Nephron (organoid): ENCODE measurements around the gene MDC1.

Source experiments
- H3K27ac Mint-ChIP-seq, 3 experiments: 2 replicates each; pipeline ENCODE4 v1.8.0; 2020; ENCODE audit warnings: mixed read lengths in 3 of 3, mild to moderate bottlenecking in 2 of 3, moderate library complexity in 1 of 3
- H3K27me3 Mint-ChIP-seq: 2 replicates; pipeline ENCODE4 v1.8.0; 2021; ENCODE audit warnings: low read depth, mild to moderate bottlenecking, moderate library complexity, mixed read lengths
- H3K36me3 Mint-ChIP-seq: 2 replicates; pipeline ENCODE4 v1.8.0; 2020; ENCODE audit warnings: low read depth, mixed read lengths
- H3K4me1 Mint-ChIP-seq: 2 replicates; pipeline ENCODE4 v1.8.0; 2020; ENCODE audit warnings: mixed read lengths
- H3K4me3 Mint-ChIP-seq, 3 experiments: 2 replicates each; pipeline ENCODE4 v1.8.0; 2020; ENCODE audit warnings: mild to moderate bottlenecking in 3 of 3, mixed read lengths in 3 of 3, moderate library complexity in 2 of 3
- H3K9me3 Mint-ChIP-seq: 2 replicates; pipeline ENCODE4 v1.8.0; 2020; ENCODE audit warnings: mixed read lengths
- TF ChIP-seq, protein P1 (sequence below), 3 experiments: fragments of 200-600 bp; sonication (generic); IDR thresholded peaks; one replicate each; pipeline ENCODE4 v1.5.0; 2021; ENCODE audit warnings: antibody characterized with exemption in 3 of 3; ENCODE audit not compliant: unreplicated experiment in 3 of 3

MDC1 gene

DNA sequence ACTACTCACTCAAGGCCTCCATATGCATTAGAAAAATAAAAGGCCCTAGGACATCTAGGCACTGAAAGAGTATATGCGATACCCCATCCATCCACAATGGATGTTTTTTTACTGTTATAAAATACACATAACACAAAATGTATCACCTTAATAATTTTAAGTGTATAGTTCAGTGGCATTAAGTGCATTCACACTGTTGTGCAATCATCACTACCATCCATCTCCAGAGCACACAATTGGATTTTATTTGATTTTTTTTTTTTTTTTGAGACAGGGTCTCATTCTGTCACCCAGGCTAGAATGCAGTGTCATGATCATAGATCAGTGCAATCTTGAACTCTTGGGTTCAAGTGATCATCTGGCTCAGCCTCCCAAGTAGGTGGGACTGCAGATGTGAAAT is 2.8 kb downstream of the MDC1 start:
- Mint-ChIP-seq H3K27ac (no peak overlapping the region), H3K36me3 (peaks cover 52% of the 10 kb centered on the region), H3K27me3 (no peaks in the 10 kb centered on the region), H3K4me3 (no peak overlapping the region), H3K9me3 (no peaks in the 10 kb centered on the region), H3K4me1 (peaks cover 26% of the 10 kb centered on the region)
- TF ChIP-seq, protein P1, sequence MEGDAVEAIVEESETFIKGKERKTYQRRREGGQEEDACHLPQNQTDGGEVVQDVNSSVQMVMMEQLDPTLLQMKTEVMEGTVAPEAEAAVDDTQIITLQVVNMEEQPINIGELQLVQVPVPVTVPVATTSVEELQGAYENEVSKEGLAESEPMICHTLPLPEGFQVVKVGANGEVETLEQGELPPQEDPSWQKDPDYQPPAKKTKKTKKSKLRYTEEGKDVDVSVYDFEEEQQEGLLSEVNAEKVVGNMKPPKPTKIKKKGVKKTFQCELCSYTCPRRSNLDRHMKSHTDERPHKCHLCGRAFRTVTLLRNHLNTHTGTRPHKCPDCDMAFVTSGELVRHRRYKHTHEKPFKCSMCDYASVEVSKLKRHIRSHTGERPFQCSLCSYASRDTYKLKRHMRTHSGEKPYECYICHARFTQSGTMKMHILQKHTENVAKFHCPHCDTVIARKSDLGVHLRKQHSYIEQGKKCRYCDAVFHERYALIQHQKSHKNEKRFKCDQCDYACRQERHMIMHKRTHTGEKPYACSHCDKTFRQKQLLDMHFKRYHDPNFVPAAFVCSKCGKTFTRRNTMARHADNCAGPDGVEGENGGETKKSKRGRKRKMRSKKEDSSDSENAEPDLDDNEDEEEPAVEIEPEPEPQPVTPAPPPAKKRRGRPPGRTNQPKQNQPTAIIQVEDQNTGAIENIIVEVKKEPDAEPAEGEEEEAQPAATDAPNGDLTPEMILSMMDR (IDR thresholded peaks at IDR 0.05; ENCODE audit: unreplicated experiment in 3 of 3), result no peak

DNA sequence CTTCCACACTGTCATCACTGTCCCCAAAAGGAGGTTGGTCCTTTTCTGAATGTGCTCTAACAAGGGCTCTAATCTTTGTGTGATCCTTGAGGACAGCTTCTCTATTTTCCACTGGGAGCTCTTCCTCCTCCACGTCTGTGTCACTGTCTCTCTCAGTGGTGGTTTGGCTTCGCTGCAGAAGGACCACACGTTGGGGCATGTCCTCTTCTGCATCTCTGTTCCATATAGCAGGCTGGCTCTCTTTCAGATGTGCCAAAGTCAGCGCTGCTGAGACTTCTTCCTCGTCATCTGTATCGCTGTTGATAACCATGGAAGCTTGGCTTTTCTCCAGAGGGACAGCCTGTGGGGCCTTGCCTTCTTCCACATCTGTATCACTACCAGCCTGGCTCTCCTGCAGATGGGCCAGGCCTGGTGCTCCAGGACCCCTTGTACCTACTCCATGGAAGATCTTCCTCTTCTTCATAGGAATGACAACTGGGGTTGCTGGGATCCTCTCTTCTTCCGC is 4.6 kb downstream of the MDC1 start:
- Mint-ChIP-seq H3K36me3 (peaks cover 61% of the 10 kb centered on the region), H3K4me3 (no peak overlapping the region), H3K4me1 (peaks cover 19% of the 10 kb centered on the region), H3K27me3 (no peaks in the 10 kb centered on the region), H3K27ac (no peak overlapping the region), H3K9me3 (no peaks in the 10 kb centered on the region)
- TF ChIP-seq, protein P1 (IDR thresholded peaks at IDR 0.05; ENCODE audit: unreplicated experiment in 3 of 3), result no peak

DNA sequence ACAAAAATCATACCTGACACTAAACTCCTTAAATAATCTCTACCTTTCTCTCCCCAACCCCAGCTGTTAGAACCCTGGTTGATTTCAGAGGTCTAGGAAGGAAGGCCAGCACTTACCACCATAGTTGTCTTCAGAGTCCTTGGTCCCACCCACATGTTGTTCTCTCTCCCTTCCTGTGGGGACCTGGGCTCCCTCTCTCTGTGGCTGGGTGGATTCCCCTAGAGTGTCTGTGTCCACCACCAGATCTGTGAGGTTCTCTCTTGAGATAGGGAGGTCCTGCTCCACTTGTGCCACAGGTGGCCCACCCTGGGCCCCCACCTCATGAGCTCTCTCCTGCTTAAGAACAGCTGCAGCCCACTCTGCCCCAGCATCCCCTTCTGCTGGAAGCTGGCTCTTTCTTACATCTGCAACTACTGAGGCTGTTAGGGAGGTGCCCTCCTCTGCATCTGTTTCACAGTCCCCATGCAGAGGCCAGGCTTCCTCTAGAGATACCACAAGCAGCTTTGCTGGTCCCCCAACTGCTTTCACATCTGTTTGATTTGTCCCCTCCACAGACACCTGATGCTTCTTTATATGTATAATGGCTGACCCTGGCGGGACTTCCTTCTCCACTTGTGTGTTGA is 5.2 kb downstream of the MDC1 start:
- Mint-ChIP-seq H3K4me1 (peaks cover 13% of the 10 kb centered on the region), H3K4me3 (no peak overlapping the region), H3K27ac (no peak overlapping the region), H3K27me3 (no peaks in the 10 kb centered on the region), H3K9me3 (no peaks in the 10 kb centered on the region), H3K36me3 (peaks cover 64% of the 10 kb centered on the region)
- TF ChIP-seq, protein P1 (IDR thresholded peaks at IDR 0.05; ENCODE audit: unreplicated experiment in 3 of 3), result no peak

DNA sequence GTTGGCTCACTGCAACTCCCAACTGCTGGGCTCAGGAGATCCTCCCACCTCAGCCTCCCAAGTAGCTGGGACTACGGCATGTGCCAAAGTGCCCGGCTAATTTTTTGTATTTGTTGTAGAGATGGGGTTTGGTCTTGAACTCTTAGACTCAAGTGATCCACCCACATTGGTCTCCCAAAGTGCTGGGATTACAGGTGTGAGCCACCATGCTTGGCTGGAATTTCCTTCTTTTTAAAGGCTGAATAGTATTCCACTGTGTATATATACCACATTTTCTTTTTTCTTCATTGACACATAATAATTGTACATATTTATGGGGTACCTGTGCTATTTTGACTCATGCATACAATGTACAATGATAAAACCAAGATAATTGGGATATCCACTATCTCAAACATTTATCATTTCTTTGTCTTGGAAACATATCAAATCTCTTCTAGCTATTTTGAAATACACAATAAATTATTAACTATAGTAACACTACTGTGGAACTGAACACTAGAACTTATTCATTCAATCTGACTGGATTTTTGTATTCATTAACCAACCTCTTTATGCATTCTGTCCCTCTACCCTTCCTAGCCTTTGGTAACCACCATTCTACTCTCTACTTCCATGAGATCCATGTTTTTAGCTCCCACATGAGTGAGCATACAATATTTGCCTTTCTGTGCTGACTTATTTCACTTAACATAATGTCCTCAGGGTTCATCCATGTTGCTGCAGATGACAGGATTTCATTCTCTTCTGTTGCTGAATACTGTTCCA is 7.8 kb downstream of the MDC1 start:
- Mint-ChIP-seq H3K4me3 (no peak overlapping the region), H3K9me3 (no peaks in the 10 kb centered on the region), H3K27ac (peak overlapping the region; percentile 4 to 88 (median 38)), H3K4me1 (no peaks in the 10 kb centered on the region), H3K36me3 (peaks cover 72% of the 10 kb centered on the region), H3K27me3 (no peaks in the 10 kb centered on the region)
- TF ChIP-seq, protein P1 (IDR thresholded peaks at IDR 0.05; ENCODE audit: unreplicated experiment in 3 of 3), result no peak

DNA sequence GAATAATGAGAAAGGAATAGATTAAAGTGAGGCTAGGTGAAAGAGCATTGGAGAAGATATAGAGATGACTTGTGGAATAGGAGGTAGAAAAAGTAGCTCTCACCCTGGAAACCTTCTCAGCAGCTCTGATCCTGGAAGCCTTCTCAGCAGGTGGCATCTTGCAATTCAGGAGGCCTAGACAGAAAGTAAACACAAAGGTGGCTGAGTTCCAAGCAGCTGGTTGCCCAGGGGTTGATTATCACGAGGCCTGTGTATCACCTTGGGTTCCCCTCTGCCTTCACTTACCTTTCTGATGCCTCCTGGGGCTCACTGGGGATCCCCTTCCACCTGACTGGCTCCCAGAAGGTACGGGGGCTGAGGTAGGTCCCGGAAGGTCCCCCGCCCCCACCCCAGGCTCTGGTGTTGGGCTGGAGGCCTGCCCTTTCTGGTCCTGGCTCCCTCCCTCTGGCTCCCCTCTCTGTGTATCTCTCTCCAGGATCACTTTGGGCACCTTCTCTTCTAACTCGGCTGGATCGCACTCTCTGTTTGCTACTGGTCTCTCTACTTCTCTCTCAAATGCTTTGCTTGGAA is 9.7 kb downstream of the MDC1 start:
- peaks cover 75% of the 10 kb centered on the region for H3K36me3 Mint-ChIP-seq
- no peaks in the 10 kb centered on the region for H3K4me1 Mint-ChIP-seq
- no peaks in the 10 kb centered on the region for H3K9me3 Mint-ChIP-seq
- H3K27me3 Mint-ChIP-seq, result no peaks in the 10 kb centered on the region
- no peak overlapping the region for H3K4me3 Mint-ChIP-seq
- TF ChIP-seq, protein P1 (IDR thresholded peaks at IDR 0.05; ENCODE audit: unreplicated experiment in 3 of 3), result no peak
- peak overlapping the region in 1 of 3 experiments; percentile 3 for H3K27ac Mint-ChIP-seq
